Measurements from ENCODE around the gene C6orf136. TPM values are rescaled to one million over a fixed set of nuclear protein-coding genes. Genes with fewer than 3 reads are reported as not detected.

Gene C6orf136
- total RNA-seq, 3 donors from 2014 or later (not counting 1 experiment from before 2014, with no cell fraction given): 39.4 to 51.4 (median 50.9) TPM

GRCh38 chr6:30651143-30651542 is 4.2 kb downstream of the C6orf136 start:
- no peak for TF ChIP-seq CTCF (IDR thresholded peaks at IDR 0.05)
- Mint-ChIP-seq H3K27me3 (ENCODE audit: low read depth in 2 of 2) (no peaks in the 10 kb centered on the region), H3K9me3 (no peaks in the 10 kb centered on the region), H3K4me3 (no peak overlapping the region), H3K36me3 (peaks cover 18% of the 10 kb centered on the region), H3K4me1 (peaks cover 7 to 17% of the 10 kb centered on the region in 2 donors), H3K27ac (peak overlapping the region in 1 of 2 donors; percentile 44)
- Histone ChIP-seq H3K4me3 (ENCODE audit: low read length) (no peak overlapping the region), H3K9me3 (ENCODE audit: control insufficient read depth, insufficient read depth, low read length) (no peaks in the 10 kb centered on the region), H3K27ac (ENCODE audit: low read length) (no peak overlapping the region), H3K36me3 (ENCODE audit: control insufficient read depth, insufficient read depth, low read length) (peaks cover 54% of the 10 kb centered on the region), H3K27me3 (ENCODE audit: control insufficient read depth, insufficient read depth, low read length) (no peaks in the 10 kb centered on the region), H3K4me1 (ENCODE audit: control insufficient read depth, insufficient read depth, low read length) (peaks cover 16% of the 10 kb centered on the region)
- ATAC-seq (no peak), DNase-seq (no peak)
- intact Hi-C loops (cut with micrococcal nuclease): no loop called here
- whole genome bisulfite sequencing (ENCODE audit: insufficient coverage): 88% methylated on average over 11 of the region's 12 CpGs

- no peak for ATAC-seq
- intact Hi-C loops (cut with micrococcal nuclease): no loop called here
- no peak overlapping the region for H3K4me3 Mint-ChIP-seq
- no peaks in the 10 kb centered on the region for H3K27me3 ChIP-seq (ENCODE audit: control insufficient read depth, insufficient read depth, low read length)
- no peaks in the 10 kb centered on the region for H3K9me3 ChIP-seq (ENCODE audit: control insufficient read depth, insufficient read depth, low read length)
- H3K36me3 ChIP-seq (ENCODE audit: control insufficient read depth, insufficient read depth, low read length): peaks cover 87% of the 10 kb centered on the region
- peaks cover 18% of the 10 kb centered on the region for H3K36me3 Mint-ChIP-seq
- no peak overlapping the region for H3K4me3 ChIP-seq (ENCODE audit: low read length)
- H3K27ac ChIP-seq (ENCODE audit: low read length): no peak overlapping the region
- H3K27ac Mint-ChIP-seq: peak overlapping the region in 1 of 2 donors; percentile 35
- H3K4me1 Mint-ChIP-seq: no peaks in the 10 kb centered on the region
- no peaks in the 10 kb centered on the region for H3K9me3 Mint-ChIP-seq
- DNase-seq: no peak
- no peaks in the 10 kb centered on the region for H3K27me3 Mint-ChIP-seq (ENCODE audit: low read depth in 2 of 2)
- 96% methylated on average over 19 of the region's 19 CpGs for WGBS (ENCODE audit: insufficient coverage)
- no peak for TF ChIP-seq CTCF (IDR thresholded peaks at IDR 0.05)
- no peaks in the 10 kb centered on the region for H3K4me1 ChIP-seq (ENCODE audit: control insufficient read depth, insufficient read depth, low read length)
Observed at GRCh38 chr6:30654798-30655742, 8.1 kb downstream of the C6orf136 start.

- peak overlapping the region in 1 of 2 donors; percentile 35 for H3K27ac Mint-ChIP-seq
- DNase-seq: no peak
- no peaks in the 10 kb centered on the region for H3K9me3 Mint-ChIP-seq
- no peak for TF ChIP-seq CTCF (IDR thresholded peaks at IDR 0.05)
- H3K4me1 ChIP-seq (ENCODE audit: control insufficient read depth, insufficient read depth, low read length): no peaks in the 10 kb centered on the region
- H3K4me3 ChIP-seq (ENCODE audit: low read length): no peak overlapping the region
- peaks cover 91% of the 10 kb centered on the region for H3K36me3 ChIP-seq (ENCODE audit: control insufficient read depth, insufficient read depth, low read length)
- intact Hi-C loops (cut with micrococcal nuclease): no loop called here
- no peaks in the 10 kb centered on the region for H3K27me3 ChIP-seq (ENCODE audit: control insufficient read depth, insufficient read depth, low read length)
- no peaks in the 10 kb centered on the region for H3K9me3 ChIP-seq (ENCODE audit: control insufficient read depth, insufficient read depth, low read length)
- H3K4me3 Mint-ChIP-seq: no peak overlapping the region
- no peaks in the 10 kb centered on the region for H3K27me3 Mint-ChIP-seq (ENCODE audit: low read depth in 2 of 2)
- H3K36me3 Mint-ChIP-seq: peaks cover 18% of the 10 kb centered on the region
- ATAC-seq: no peak
- H3K4me1 Mint-ChIP-seq: no peaks in the 10 kb centered on the region
- H3K27ac ChIP-seq (ENCODE audit: low read length): no peak overlapping the region
- WGBS (ENCODE audit: insufficient coverage): 99% methylated on average over 3 of the region's 3 CpGs
Observed at GRCh38 chr6:30655743-30656094, 8.8 kb downstream of the C6orf136 start.
